HG03045 (cell line): Measurements from ENCODE around the gene FUT6.
"Not testable (repeated sequence)": the region's sequence is repeated elsewhere in the genome, so short reads cannot be mapped to it uniquely, and the experiment has no call there.

Experiments used
- ATAC-seq: cut with Tn5 transposase; IDR thresholded peaks from one replicate; pipeline ENCODE4 v1.9.1; 2021; ENCODE audit warnings: mild to moderate bottlenecking, moderate library complexity; ENCODE audit not compliant: unreplicated experiment

The FUT6 gene, protein sequence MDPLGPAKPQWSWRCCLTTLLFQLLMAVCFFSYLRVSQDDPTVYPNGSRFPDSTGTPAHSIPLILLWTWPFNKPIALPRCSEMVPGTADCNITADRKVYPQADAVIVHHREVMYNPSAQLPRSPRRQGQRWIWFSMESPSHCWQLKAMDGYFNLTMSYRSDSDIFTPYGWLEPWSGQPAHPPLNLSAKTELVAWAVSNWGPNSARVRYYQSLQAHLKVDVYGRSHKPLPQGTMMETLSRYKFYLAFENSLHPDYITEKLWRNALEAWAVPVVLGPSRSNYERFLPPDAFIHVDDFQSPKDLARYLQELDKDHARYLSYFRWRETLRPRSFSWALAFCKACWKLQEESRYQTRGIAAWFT

GRCh38 chr19:5839065-5840017, at the start of gene FUT6:
Gene FUT6, minus strand, starts transcription at chr19:5839702. Its CDS starts 7,135 bp downstream, at chr19:5832567.
- no peak for ATAC-seq

- ATAC-seq: not testable (repeated sequence)
Observed at GRCh38 chr19:5884065-5884811, 44.7 kb upstream of the FUT6 start.

DNA sequence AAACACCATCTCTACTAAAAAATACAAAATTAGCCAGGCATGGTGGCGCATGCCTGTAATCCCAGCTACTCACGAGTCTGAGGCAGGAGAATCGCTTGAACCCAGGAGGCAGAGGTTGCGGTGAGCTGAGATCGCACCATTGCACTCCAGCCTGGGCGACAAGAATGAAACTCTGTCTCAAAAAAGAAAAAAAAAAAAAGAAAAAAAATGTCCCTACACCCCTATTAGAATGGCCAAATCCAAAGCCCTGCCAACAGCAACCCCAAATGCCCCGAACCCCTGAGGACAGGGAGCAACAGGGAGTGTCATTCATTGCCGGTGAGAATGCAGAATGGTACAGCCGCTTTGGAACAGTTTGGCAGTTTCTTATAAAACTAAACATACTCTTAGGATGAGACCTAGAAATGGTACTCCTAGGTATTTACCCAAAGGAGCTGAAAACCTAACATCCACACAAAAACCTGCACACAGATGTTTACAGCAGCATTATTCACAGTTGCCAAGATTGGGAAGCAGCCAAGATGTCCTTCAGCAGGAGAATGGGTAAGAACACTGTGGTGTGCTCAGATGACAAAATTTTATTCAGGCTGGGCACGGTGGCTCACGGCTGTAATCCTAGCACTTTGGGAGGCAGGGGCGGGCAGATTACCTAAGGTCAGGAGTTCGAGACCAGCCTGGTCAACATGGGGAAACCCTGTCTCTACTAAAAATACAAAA, 43.8 kb upstream of the FUT6 start:
- not testable (repeated sequence) for ATAC-seq

DNA sequence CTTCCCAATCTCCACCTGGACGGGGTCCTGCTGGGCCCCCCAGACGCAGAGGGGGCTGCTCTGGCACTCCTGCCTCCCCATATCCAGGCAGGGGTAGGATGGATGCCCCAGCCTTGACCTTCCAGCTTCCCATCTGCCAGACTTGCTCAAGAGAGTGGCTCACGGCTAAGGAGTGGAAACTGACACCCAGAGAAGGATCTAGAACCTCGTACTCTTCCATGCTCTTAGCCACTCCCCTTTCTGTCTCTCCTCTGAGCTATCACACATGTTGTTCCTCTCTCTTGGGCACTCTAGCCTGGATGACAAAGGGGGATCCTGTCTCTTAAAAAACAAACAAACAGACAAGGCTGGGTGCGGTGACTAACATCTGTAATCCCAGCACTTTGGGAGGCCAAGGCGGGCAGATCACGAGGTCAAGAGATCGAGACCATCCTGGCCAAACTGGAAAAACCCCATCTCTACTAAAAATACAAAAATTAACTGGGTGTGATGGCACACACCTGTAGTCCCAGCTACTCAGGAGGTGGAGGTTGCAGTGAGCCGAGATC, 43.0 kb upstream of the FUT6 start:
- no peak for ATAC-seq

DNA sequence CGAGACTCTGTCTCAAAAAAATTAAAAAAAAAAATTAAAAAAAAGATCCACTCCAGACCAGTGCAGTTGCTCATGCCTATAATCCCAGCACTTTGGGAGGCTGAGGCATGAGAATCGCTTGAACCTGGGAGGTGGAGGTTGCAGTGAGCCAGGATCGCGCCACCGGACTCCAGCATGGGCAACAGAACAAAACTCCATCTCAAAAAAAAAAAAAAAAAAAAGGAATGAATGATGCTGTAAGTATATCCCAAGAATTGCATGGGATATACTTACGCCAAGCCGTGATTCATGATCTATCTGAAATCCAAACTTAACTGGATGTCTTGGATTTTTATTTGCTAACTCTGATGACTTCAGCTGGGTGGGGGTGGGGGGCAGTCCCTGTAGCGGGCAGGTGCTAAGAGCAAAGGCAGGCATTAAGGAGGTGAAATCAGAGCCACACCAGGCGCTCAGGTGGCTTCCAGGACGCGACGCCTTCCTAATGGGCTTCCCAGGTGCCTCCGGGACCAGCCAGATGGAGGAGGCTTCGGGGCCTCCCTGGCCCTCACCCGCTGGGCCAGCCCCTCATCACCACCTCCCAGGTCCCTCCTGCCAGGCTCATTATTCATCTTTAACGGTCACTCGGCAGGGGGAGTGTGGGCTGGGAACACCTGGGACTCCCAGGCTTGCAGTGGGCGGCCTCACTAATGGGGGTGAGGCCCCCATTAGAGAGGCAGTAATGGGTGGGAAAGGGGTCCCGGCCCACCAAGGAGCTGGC, 42.2 kb upstream of the FUT6 start:
- no peak for ATAC-seq

GRCh38 chr19:5880604-5881078, 41.1 kb upstream of the FUT6 start:
- no peak for ATAC-seq

GRCh38 chr19:5880196-5880595, 40.7 kb upstream of the FUT6 start:
- ATAC-seq: no peak

DNA sequence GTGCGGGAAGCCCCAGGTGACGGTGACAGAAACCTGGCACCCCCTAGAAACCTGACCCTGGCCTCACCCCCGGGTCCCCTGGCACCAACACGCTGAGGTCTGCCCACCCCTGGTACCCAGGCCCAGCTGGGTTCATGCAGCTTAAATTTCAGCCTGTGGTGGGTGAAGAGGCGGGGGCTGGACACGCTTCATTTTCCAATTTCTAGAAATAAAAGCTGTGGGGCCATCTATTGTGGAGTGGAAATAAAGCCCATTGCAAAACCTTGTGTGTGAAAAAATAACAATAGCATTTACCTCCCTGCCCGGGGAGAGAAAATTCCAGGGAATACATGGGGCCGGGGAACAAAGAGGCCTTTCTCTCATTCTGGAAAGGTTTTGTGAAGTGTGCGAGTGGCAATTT, 38.4 kb upstream of the FUT6 start:
- no peak for ATAC-seq

DNA sequence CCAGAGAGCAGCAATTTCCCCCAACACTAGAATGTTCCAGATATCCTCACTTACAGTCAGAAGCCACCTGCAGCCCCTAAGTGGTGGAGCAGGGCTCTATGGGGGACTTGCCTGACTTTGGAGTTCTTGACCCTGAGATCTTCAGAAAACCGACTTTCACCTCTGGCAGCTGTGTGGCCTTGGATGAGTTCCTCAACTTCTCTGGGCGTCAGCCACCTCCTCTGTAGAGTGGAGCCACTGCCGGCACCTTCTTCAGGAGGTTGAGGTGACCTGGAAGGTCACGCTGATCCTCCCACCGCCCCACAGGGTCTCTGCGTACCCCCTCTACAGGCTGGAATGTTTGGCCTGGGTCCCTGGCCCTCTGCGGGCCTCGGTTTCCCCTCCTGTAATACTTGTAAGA, 37.9 kb upstream of the FUT6 start:
- no peak for ATAC-seq

GRCh38 chr19:5874496-5874895, 35.0 kb upstream of the FUT6 start:
- ATAC-seq: not testable (repeated sequence)

DNA sequence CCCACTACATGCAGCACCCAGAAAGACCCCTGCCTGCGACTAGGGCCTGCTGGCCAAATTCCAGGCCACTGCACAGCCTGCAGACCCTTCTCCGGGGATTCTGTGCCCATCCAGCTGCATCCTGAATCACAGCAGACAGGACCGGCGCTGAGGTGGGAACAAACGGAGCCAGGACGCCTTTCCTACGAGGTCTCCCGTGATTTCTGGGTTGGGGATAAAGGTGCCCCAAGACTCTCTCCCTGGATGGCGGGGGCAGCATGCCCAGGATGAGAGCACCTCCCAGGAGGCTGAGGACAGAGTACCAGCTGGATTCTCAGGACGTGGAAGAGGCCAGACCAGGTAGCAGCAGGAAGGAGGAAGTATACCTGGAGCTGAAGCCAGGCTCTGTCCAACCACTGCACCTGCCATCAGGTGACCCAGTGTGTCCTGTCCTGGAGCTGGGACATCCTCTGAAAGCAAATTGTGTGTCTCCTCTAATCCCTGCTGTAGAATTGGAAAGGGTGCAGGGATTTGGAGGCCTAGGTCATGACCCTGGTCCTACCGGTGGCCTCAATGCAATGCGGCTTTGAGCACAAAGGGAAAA, 34.2 kb upstream of the FUT6 start:
- ATAC-seq: no peak

GRCh38 chr19:5870986-5871394, 31.5 kb upstream of the FUT6 start:
- no peak for ATAC-seq

DNA sequence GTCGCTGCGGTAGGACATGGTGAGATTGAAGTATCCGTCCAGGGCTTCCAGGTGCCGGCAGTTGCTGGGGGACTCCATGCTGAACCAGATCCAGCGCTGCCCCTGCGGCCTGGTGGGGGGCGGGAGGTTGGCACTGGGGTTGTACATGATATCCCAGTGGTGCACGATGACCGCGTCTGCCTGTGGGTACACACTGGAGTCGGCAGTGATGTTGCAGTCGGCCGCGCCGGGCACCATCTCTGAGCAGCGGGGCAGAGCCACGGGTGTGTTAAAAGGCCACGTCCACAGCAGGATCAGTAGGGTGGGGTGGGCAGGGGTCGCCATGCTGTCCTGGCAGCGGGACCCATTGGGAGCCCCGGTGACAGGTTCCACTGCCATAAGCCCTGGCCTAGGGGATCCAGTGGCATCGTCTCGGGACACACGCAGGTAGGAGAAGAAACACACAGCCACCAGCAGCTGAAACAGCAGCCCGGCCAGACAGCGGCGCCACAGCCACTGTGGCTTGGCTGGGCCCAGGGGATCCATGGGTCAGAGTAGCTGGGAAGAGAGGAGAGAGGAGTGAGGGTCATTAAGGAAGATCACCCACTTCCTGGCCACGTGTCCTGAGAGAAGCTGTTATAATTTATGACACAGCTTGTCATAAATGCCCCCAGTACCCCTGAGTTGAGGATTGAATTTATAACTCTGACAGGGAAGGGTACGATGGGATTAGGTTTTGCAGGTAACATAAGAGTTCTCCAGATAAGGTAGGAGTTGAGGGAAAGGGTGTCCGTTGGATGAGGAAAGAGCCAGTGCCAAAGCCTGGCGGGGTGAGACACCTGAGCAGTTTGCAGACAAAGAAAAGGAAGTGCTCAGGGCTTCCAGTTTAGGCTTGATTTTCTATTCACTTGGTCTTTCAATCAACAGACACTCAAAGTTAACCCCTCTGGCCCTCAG, 28.0 kb upstream of the FUT6 start:
- ATAC-seq: no peak

DNA sequence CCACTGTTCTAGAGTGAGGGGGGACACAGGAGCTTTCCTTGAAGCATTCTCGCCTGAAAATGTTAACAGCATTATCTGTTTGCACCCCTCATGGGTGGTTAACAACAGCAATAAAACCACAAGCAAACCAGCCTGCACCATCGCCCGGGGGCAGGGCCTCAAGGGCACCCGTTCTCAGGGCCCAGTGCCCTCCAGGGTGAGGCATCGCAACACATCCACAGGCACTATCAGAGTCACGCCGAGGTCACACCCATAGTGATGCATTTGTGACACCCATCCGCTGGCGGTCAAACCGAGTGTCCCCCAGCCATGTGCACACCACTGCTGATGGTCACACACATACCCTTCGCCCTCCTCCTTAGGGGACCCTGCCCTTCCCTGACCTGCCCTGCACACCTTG, 26.3 kb upstream of the FUT6 start:
- no peak for ATAC-seq

DNA sequence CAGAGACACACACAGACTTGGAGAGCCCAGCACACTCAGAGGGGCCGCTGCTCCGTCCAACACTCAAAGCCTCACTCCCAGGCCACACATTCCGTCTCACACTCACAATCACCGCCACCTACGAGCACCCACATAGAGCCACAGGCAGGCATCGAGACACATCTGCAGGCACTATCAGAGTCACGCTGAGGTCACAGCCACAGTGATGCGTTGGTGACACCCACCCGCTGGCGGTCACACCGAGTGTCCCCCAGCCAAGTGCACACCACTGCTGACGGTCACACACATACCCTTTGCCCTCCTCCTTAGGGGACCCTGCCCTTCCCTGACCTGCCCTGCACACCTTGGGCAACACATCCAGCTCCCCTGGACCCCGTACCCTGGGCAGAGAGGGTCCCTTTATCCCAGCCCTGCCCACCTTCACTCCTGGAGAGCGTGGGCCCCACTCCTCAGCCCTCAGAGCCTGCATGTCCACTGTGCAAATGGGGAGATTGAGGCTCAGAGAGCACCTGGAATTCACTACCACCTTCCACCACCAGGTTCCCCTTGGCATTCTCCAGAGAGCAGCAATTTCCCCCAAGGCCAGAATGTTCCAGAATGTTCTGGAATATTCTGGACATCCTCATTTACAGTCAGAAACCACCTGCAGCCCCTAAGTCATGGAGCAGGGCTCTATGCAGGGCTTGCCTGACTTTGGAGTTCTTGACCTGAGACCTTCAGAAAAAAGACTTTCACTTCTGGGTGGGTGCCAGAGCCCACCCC, 25.4 kb upstream of the FUT6 start:
- ATAC-seq: no peak

- ATAC-seq: no peak
Observed at GRCh38 chr19:5864013-5864720, 24.7 kb upstream of the FUT6 start.
